ENCODE data around the gene TUBA3C.

DNA sequence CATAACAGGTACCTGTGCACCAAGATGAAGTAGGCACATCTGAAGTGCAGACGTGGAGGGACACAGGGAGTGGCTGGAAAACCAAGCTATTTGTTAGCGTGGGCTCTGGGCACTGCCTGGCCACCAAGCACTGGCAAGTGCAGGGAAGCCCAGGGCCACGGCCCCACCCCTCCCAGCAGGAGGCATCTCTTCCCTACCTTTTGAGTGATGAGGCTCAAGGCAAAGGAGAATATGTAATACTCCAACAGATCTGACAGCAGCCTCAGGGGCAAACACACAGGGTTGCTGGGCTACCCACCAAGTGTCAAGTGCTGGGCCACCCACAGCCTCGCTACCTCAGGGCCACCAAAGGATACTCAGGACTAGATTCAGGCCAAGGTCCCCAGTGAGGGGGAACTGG lies 11.6 kb downstream of the TUBA3C start:
- TF ChIP-seq ZNF133 (tag by site-specific recombination; IDR thresholded peaks at IDR 0.05), result no peak
- TF ChIP-seq, protein P1, sequence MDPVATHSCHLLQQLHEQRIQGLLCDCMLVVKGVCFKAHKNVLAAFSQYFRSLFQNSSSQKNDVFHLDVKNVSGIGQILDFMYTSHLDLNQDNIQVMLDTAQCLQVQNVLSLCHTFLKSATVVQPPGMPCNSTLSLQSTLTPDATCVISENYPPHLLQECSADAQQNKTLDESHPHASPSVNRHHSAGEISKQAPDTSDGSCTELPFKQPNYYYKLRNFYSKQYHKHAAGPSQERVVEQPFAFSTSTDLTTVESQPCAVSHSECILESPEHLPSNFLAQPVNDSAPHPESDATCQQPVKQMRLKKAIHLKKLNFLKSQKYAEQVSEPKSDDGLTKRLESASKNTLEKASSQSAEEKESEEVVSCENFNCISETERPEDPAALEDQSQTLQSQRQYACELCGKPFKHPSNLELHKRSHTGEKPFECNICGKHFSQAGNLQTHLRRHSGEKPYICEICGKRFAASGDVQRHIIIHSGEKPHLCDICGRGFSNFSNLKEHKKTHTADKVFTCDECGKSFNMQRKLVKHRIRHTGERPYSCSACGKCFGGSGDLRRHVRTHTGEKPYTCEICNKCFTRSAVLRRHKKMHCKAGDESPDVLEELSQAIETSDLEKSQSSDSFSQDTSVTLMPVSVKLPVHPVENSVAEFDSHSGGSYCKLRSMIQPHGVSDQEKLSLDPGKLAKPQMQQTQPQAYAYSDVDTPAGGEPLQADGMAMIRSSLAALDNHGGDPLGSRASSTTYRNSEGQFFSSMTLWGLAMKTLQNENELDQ (tag by site-specific recombination; IDR thresholded peaks at IDR 0.05; ENCODE audit: low read depth), result no peak
- TF ChIP-seq, protein P2, sequence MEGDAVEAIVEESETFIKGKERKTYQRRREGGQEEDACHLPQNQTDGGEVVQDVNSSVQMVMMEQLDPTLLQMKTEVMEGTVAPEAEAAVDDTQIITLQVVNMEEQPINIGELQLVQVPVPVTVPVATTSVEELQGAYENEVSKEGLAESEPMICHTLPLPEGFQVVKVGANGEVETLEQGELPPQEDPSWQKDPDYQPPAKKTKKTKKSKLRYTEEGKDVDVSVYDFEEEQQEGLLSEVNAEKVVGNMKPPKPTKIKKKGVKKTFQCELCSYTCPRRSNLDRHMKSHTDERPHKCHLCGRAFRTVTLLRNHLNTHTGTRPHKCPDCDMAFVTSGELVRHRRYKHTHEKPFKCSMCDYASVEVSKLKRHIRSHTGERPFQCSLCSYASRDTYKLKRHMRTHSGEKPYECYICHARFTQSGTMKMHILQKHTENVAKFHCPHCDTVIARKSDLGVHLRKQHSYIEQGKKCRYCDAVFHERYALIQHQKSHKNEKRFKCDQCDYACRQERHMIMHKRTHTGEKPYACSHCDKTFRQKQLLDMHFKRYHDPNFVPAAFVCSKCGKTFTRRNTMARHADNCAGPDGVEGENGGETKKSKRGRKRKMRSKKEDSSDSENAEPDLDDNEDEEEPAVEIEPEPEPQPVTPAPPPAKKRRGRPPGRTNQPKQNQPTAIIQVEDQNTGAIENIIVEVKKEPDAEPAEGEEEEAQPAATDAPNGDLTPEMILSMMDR (tag by site-specific recombination; IDR thresholded peaks at IDR 0.05), result no peak
- TF ChIP-seq ZNF114 (tag by site-specific recombination; IDR thresholded peaks at IDR 0.05), result no peak
- no peak for TF ChIP-seq ZNF629 (tag by site-specific recombination; IDR thresholded peaks at IDR 0.05)
- no peak for TF ChIP-seq ZNF701 (tag by site-specific recombination; IDR thresholded peaks at IDR 0.05)
- TF ChIP-seq, protein P3, sequence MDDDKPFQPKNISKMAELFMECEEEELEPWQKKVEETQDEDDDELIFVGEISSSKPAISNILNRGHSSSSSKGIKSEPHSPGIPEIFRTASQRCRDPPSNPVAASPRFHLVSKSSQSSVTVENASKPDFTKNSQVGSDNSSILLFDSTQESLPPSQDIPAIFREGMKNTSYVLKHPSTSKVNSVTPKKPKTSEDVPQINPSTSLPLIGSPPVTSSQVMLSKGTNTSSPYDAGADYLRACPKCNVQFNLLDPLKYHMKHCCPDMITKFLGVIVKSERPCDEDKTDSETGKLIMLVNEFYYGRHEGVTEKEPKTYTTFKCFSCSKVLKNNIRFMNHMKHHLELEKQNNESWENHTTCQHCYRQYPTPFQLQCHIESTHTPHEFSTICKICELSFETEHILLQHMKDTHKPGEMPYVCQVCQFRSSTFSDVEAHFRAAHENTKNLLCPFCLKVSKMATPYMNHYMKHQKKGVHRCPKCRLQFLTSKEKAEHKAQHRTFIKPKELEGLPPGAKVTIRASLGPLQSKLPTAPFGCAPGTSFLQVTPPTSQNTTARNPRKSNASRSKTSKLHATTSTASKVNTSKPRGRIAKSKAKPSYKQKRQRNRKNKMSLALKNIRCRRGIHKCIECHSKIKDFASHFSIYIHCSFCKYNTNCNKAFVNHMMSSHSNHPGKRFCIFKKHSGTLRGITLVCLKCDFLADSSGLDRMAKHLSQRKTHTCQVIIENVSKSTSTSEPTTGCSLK (tag by site-specific recombination; IDR thresholded peaks at IDR 0.05), result no peak
- TF ChIP-seq IKZF3 (tag by site-specific recombination; IDR thresholded peaks at IDR 0.05), result no peak
- no peak for TF ChIP-seq ZNF561 (tag by site-specific recombination; IDR thresholded peaks at IDR 0.05; ENCODE audit: borderline replicate concordance)

Measured in HEK293 (cell line).